SKM-1 treated with dmso at 0.1 percent for 144 hours (cell line): ENCODE results near the gene OLFM2.
A peak's percentile ranks its signal among the peaks of the same experiment; 100 is the strongest.
"Not testable (repeated sequence)": the region's sequence is repeated elsewhere in the genome, so short reads cannot be mapped to it uniquely, and the experiment has no call there.

Experiments
- DNase-seq: peaks from one replicate; lab custom pipeline; 2025; ENCODE audit not compliant: unreplicated experiment; lab: John Stamatoyannopoulos, UW

The OLFM2 gene

GRCh38 chr19:9943744-9944143, 7.4 kb upstream of the OLFM2 start:
- no peak for DNase-seq

GRCh38 chr19:9941671-9942070, 5.4 kb upstream of the OLFM2 start:
- DNase-seq, result no peak

- no peak for DNase-seq
Measured at GRCh38 chr19:9941231-9941630, 4.9 kb upstream of the OLFM2 start.

DNA sequence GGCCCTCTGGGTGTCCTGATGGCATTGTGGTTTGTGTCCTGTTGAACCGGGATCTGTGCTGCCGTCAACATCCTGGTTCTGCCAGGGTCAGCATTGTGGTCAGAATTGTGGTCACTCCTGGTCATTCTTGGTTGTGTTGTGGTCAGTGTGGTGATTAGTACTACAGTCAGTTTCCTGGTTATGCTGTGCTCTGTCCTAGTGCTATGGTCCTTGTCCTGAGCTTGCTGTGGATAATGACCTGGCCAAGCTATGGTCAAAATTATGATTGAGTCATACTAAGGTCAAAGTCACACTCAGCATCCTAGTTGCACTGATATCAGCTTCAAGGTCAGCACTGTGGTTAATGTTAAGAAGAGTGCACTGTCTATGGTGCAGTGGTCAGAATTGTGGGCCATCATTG, 4.5 kb upstream of the OLFM2 start:
- no peak for DNase-seq

- no peak for DNase-seq
Measured at GRCh38 chr19:9939301-9939913, 3.1 kb upstream of the OLFM2 start.

- no peak for DNase-seq
Measured at GRCh38 chr19:9937001-9937411, 691 bp upstream of the OLFM2 start.

DNA sequence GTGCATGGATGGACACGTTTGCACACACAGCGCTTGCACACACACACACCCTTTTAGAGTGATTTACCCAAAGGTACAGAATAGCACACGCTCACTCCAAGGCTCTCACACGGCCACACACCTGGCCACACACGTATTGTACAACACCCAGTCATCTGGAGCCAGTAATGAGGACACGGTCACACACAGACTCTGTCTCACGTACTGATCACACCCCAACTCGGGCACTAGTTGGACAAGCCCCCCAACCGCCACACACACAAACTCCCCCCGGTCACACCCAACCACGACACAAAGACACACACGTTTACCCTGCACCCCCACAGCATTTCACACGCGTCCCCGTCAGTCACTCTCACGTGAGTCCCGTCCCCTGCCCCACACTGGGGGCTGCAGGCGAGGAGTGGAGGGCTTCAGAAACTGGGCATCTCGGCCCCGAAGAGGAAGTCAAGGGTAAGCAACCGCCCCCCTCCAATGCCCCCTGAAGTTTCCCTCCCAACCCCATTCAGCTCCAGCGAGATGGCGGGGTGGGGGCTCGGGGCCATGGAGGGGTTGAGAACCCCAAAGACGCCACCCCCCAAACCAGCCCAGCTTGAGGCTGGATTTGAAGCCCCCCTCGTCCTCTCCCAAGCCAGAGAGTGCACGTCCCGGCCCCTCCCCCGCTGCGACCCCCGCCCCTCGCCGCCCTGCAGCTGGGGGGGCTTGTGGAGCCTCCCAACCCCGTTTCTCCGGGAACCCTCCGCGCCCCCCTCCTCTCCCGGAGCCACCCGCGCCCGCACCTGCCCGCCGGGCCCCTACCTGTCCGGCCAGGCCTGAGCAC, 599 bp downstream of the OLFM2 start:
- no peak for DNase-seq

GRCh38 chr19:9934132-9934950, 2.0 kb downstream of the OLFM2 start:
- DNase-seq, result peak; percentile 49

GRCh38 chr19:9932835-9933234, 3.5 kb downstream of the OLFM2 start:
- no peak for DNase-seq

GRCh38 chr19:9931629-9932028, 4.7 kb downstream of the OLFM2 start:
- no peak for DNase-seq

GRCh38 chr19:9923440-9923839, 12.9 kb downstream of the OLFM2 start:
- DNase-seq, result no peak

DNA sequence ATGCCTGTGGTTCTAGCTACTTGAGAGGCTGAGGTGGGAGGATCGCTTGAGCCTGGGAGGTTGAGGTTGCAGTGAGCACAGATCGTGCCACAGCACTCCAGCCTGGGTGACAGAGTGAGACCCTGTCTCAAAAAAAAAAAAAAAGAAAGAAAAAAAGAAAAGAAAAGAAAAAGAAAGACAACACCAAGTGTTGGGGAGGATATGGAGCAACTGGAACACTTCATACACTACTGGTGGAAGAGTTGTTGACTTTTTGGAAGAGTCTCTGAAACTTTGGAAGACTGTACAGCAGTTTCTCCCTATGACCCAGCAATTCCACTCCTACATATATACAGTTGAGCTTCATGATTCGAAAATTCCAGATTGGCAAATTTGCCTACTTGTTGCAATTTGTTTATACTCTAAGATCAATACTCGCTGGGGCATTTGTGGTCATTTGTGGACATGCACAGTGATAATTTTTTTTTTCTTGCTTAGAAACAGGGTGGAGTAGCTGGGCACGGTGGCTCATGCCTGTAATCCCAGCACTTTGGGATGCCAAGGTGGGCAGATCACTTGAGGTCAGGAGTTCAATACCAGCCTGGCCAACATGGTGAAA, 13.4 kb downstream of the OLFM2 start:
- not testable (repeated sequence) for DNase-seq

- DNase-seq, result peak; percentile 47
Measured at GRCh38 chr19:9917321-9917720, 19.0 kb downstream of the OLFM2 start.

- no peak for DNase-seq
Measured at GRCh38 chr19:9916719-9917118, 19.6 kb downstream of the OLFM2 start.

DNA sequence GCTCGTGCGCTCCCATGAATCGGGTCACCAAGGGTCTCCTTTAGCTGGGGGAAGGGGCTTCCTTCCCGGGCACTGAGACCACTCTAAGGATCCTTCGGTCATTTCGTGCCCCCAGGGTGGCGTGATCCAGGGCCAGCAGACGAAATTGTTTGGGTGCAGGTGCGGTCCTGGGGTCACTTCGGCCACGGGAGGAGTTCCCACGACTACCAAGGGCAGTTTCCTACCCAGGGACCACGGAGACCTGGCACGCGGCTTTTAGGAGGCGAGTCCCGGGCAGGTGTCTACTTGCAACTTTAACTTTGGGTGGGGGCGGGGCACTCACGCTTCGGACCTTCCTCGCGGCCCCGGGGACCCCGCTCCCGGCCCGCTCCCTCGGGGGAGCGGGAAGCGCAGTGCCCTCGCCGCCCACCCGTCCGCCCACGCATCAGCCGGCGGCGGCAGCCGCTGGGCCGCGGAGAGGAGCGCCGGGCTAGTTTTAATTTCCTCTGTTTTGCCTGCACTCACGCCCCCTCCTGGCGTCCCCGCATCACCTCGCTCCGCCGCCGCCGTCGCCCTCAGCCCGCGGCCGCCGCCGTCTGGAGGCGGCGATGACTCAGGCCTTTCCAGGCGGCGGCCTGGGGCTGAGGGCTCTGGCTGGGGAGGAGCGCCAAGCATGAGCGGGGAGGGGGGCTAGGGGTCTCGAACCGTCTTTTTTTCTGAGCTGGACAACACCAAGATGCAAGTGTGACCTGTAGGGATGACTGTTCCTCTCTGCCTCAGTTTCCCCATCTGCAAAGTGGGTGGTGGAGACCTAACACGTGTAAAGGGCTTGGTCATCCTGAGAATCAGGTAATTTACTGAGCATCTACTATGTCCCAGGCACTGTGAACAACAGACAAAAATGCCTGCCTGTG, 21.8 kb downstream of the OLFM2 start:
- DNase-seq, result peak; percentile 88

DNA sequence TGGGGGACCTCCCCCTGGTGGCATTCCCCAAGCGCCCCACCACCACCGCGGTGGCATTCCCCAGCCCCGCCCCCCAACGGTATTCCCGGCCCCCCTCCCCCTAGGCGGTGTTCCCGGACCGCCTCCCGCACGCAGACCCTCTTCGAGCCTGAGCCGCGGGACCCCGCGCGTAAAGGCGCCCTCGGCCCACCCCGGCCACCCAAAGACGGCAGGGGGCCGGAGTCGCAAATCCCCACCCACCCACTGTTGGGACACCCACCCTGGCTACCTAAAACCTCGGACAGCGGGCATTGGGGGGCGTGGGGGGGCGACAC, 22.4 kb downstream of the OLFM2 start:
- DNase-seq, result no peak

DNA sequence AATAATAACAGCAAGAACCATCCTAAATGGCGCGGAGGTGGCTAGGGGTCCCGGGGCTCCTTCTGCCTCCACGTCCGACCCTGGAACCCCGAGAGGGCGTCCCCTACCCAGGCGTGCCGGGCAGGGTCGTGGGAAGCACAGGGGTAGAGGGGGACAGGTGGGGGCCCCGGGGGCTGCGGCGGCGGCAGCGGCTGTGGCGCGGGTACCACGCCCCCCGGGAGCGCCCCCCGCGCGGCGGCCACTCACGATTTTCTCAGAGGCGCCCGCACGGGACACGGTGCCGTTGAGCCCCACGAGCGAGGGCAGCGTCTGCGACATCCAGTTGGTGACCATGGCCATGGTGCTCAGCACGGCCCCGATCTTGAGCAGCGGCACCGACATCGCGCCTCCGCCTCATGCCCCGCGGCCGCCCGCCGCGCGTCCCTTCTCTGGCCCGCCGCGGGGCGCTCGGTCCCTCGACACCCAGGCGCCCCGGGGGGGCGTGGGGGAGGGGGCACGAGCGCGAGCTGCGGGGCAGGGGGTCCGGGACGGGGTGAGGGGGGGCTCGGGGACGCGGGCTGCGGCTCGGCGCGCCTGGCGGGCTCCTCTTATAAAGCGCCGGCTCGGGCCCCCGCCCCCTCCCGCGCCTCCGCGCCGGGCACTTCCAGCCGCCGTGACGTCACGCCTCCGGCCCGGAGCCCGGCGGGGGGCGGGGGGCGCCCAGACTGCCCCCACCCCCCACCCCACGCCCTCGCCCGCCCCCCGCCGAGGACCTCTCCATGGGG, 22.9 kb downstream of the OLFM2 start:
- DNase-seq, result no peak

DNA sequence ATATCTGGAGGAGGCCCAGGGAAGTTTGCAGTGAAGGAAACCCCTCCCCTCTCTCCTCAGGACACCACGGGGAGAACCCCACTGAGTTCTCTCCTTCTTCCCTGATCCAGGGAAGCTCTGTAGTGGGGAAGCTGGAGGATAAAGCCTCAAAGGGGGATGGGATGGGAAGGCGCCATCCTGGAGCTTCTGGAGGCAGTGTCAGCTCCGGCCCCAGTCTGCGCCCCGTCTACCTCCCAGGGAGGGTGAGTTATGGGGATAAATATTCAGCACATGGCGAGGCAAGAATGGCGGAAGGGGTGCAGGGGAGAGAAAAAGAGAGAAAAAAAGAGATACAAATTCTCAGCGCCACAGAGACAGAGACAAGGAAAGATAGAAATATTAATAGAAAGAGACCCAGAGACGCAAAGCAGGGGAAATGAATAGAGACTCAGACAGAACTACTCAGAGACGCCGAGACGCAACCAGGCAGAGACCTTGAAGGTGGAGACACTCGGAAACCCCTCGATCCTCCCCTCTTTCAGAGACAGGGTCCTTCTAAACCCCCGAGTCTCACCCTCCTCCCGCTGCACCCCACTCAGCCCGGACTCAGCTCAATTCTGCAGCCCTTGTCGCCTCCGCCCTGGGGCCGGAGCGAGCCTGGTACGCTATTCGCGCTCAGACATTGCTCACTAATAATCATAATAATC, 23.6 kb downstream of the OLFM2 start:
- DNase-seq, result no peak

DNA sequence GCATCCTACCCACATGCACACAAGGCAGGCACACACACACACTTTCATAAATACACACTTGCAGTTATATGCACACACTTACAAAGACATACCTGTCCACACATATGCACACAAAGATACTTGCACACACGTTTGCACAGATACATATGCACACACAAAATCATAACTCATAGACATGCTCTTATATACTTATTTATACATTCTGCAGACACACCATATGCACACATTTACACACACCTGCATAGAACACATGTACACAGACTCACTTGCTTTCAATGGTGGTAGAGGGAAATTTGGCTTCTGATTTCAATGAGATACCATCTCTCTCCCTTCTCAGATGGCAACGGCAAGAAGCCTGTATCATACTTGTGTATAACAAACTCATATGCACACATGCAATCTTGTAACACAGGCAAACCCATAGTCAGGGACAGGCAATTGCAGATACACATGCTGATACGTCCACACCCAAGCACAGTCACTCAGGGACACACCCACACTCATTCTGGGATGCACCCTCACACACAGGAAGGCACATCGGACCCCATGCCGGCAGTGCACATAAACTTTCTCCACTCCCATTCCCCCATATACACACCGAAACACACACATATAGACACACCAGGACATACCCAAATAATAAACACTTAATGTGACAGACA, 24.7 kb downstream of the OLFM2 start:
- DNase-seq, result no peak
